DMS 273 treated with DMSO at 0.1 percent for 48 hours (cell line): ENCODE data around the gene PTPN12.
"Not testable (repeated sequence)": the region's sequence is repeated elsewhere in the genome, so short reads cannot be mapped to it uniquely, and the experiment has no call there.

Experiments
- DNase-seq: peaks from one replicate; lab custom pipeline; 2025; lab: John Stamatoyannopoulos, UW

PTPN12 gene

GRCh38 chr7:77580762-77581350 lies 43.8 kb downstream of the PTPN12 start:
- no peak for DNase-seq

- DNase-seq = no peak
These were observed 50.2 kb downstream of the PTPN12 start for GRCh38 chr7:77587272-77587671.

- no peak for DNase-seq
These were observed 63.9 kb downstream of the PTPN12 start for GRCh38 chr7:77600952-77601351.

GRCh38 chr7:77606562-77606961 lies 69.5 kb downstream of the PTPN12 start:
- no peak for DNase-seq

- DNase-seq = no peak
These were observed 82.2 kb downstream of the PTPN12 start for GRCh38 chr7:77619314-77619713.

- DNase-seq = no peak
These were observed 89.7 kb downstream of the PTPN12 start for GRCh38 chr7:77626586-77627308.

- DNase-seq = no peak
These were observed 90.2 kb downstream of the PTPN12 start for GRCh38 chr7:77627309-77627676.

GRCh38 chr7:77629797-77630196 lies 92.7 kb downstream of the PTPN12 start:
- no peak for DNase-seq

- no peak for DNase-seq
These were observed 94.7 kb downstream of the PTPN12 start for GRCh38 chr7:77631820-77632219.

- DNase-seq = no peak
These were observed 107.7 kb downstream of the PTPN12 start for GRCh38 chr7:77644774-77645173.

- no peak for DNase-seq
These were observed 111.7 kb downstream of the PTPN12 start for GRCh38 chr7:77648742-77649338.

GRCh38 chr7:77649716-77650349 lies 112.7 kb downstream of the PTPN12 start:
- DNase-seq = no peak

- DNase-seq = no peak
These were observed 114.6 kb downstream of the PTPN12 start for GRCh38 chr7:77651575-77652162.

- not testable (repeated sequence) for DNase-seq
These were observed 115.7 kb downstream of the PTPN12 start for GRCh38 chr7:77652826-77653225.

- DNase-seq = no peak
These were observed 116.5 kb downstream of the PTPN12 start for GRCh38 chr7:77653572-77653971.

- no peak for DNase-seq
These were observed 118.3 kb downstream of the PTPN12 start for GRCh38 chr7:77655356-77655755.

GRCh38 chr7:77655836-77656455 lies 118.9 kb downstream of the PTPN12 start:
- no peak for DNase-seq

- peak; percentile 35 for DNase-seq
These were observed 120.5 kb downstream of the PTPN12 start for GRCh38 chr7:77657427-77658224.

- no peak for DNase-seq
These were observed 121.8 kb downstream of the PTPN12 start for GRCh38 chr7:77658928-77659327.

- no peak for DNase-seq
These were observed 124.7 kb downstream of the PTPN12 start for GRCh38 chr7:77661816-77662215.

GRCh38 chr7:77662869-77663268 lies 125.8 kb downstream of the PTPN12 start:
- no peak for DNase-seq
